GM19324 (cell line): ENCODE measurements around the gene XBP1.
"Not testable (repeated sequence)": the region's sequence is repeated elsewhere in the genome, so short reads cannot be mapped to it uniquely, and the experiment has no call there.

Experiments
- ATAC-seq: cut with Tn5 transposase; IDR thresholded peaks from one replicate; pipeline ENCODE4 v1.9.1; 2021; ENCODE audit warnings: mild to moderate bottlenecking, moderate library complexity; ENCODE audit not compliant: unreplicated experiment, low FRiP score

Gene XBP1

GRCh38 chr22:28800308-28801041, at the start of gene XBP1:
Gene XBP1 (minus strand): TSS chr22:28800569.
- peak; percentile 89 for ATAC-seq

- ATAC-seq, result no peak
Measured at GRCh38 chr22:28846994-28847393, 46.6 kb upstream of the XBP1 start.

- ATAC-seq, result not testable (repeated sequence)
Measured at GRCh38 chr22:28844277-28844676, 43.9 kb upstream of the XBP1 start.

GRCh38 chr22:28843633-28844032, 43.3 kb upstream of the XBP1 start:
- no peak for ATAC-seq

GRCh38 chr22:28841111-28841510, 40.7 kb upstream of the XBP1 start:
- ATAC-seq, result no peak

GRCh38 chr22:28838971-28839370, 38.6 kb upstream of the XBP1 start:
- ATAC-seq, result no peak

- no peak for ATAC-seq
Measured at GRCh38 chr22:28837640-28838039, 37.3 kb upstream of the XBP1 start.

GRCh38 chr22:28835630-28836189, 35.3 kb upstream of the XBP1 start:
- ATAC-seq, result no peak

GRCh38 chr22:28833276-28833923, 33.0 kb upstream of the XBP1 start:
- ATAC-seq, result no peak

GRCh38 chr22:28832731-28833130, 32.4 kb upstream of the XBP1 start:
- ATAC-seq, result no peak

- ATAC-seq, result no peak
Measured at GRCh38 chr22:28831140-28832072, 31.0 kb upstream of the XBP1 start.

GRCh38 chr22:28830441-28830840, 30.1 kb upstream of the XBP1 start:
- ATAC-seq, result no peak

GRCh38 chr22:28829358-28830181, 29.2 kb upstream of the XBP1 start:
- no peak for ATAC-seq

- ATAC-seq, result no peak
Measured at GRCh38 chr22:28826921-28827320, 26.6 kb upstream of the XBP1 start.

- not testable (repeated sequence) for ATAC-seq
Measured at GRCh38 chr22:28826430-28826829, 26.1 kb upstream of the XBP1 start.

GRCh38 chr22:28824455-28824854, 24.1 kb upstream of the XBP1 start:
- ATAC-seq, result not testable (repeated sequence)

- ATAC-seq, result no peak
Measured at GRCh38 chr22:28822930-28823551, 22.7 kb upstream of the XBP1 start.

GRCh38 chr22:28821452-28821851, 21.1 kb upstream of the XBP1 start:
- no peak for ATAC-seq

GRCh38 chr22:28820885-28821284, 20.5 kb upstream of the XBP1 start:
- no peak for ATAC-seq
